Measurements from ENCODE around the gene ADAM12.

The ADAM12 gene

GRCh38 chr10:126101736-126102135 lies 286.5 kb downstream of the ADAM12 start:
- no peak for DNase-seq

DNA sequence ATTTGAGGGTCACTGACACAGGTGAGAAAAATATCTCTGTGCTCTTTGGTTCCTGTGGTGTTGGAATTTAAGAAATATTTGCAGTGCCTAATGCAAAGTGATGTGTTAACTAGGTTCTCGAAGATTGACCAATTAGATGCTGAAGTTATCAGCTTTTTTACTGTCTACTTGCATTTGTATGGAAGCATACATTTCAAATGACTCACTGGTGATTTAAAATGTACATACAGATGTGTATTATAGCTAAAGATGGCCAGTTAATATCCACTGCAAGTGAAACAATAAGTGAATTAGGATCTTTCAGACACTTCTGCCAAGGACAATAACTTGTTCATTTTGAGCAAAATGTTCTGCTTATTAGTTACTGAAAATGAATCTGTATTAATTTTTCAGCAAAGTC lies 287.0 kb downstream of the ADAM12 start:
- DNase-seq = no peak

GRCh38 chr10:126099366-126099765 lies 288.9 kb downstream of the ADAM12 start:
- no peak for DNase-seq

GRCh38 chr10:126098226-126098581 lies 290.1 kb downstream of the ADAM12 start:
- DNase-seq = no peak

DNA sequence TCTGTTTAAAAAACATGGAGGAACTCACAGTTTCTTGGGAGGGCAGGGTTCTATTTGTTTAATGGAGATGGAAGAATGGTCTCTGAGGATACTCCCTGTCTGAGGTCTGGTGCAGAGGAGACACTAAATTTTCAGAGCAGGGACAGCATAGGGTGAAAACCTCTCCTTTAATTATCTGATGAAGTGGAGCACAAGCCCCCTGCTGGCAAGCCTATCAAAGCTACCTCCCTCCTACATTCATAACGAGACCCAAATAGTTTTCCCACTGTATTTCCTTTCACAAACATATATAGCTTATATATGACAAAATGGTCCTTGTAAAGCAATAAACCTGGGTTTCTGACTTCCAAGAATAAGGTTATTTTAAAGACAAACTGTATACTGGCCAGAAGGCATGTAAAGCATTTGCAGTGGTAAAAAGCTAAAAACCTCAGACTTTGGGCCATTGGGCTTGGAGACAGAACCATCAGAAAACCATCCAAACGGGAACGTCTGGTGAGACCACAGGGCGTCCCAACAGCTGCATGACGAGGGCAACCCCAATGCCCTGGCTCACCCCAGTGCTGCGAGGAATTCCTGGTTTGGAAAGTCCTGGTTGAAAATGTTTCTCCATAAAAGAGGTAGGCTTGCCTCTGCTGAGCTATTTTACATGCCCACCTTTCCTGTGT lies 290.6 kb downstream of the ADAM12 start:
- no peak for DNase-seq

DNA sequence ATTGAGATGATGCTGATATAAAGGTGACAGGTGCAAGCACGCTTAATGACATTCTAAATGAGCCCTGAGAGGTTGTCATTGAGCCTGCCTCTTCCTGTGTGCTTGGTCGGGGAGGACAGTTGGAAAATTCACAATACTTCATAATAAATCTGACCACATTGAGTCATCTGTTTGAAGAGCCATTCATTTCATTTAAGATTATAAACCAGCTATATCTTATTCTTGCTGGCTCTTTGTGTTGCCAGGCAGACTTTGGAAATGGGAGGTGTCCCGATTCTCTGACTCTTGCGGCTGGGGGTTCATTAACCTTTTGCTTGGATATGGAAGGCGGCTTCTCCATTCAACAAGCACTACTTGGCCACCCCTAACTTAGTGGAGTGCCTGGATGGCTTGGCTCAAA lies 293.7 kb downstream of the ADAM12 start:
- DNase-seq = no peak

- DNase-seq = no peak
Observed at GRCh38 chr10:126092366-126093215, 295.7 kb downstream of the ADAM12 start.

GRCh38 chr10:126090911-126091728 lies 297.2 kb downstream of the ADAM12 start:
- no peak for DNase-seq

GRCh38 chr10:126090443-126090842 lies 297.8 kb downstream of the ADAM12 start:
- no peak for DNase-seq

DNA sequence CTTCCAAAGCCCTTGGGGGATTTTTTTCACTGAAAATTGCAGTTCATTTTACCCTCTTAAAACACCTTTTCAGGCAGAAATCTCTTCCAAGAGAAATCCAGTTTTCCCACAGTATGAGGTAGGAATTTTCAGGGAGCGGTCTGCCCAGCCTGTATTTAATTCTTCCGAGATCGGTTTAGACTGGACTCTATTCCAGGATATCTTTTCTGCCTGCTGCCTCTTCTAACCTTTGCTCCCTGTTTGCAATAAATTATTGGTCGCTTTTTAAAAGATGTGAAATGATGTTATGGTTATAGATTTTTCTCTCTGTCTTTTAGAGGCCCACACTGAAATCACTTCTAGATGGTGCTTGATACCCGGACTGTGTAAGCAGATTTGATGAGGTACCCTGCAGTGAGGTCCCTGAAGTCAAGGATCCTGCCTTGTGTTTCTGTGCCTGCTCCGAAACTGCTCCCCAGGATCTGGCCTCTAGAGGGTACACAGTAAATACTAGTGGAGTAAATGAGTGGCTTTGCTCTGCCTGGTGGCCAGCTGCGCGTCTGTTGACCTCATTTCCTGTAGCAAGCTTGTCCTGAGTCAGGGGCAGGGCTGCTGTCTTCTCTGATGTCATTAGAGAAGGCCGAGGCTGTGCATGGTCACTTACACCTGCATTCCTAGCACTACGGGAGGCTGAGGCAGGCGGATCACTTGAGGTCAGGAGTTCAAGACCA lies 300.3 kb downstream of the ADAM12 start:
- DNase-seq = no peak

DNA sequence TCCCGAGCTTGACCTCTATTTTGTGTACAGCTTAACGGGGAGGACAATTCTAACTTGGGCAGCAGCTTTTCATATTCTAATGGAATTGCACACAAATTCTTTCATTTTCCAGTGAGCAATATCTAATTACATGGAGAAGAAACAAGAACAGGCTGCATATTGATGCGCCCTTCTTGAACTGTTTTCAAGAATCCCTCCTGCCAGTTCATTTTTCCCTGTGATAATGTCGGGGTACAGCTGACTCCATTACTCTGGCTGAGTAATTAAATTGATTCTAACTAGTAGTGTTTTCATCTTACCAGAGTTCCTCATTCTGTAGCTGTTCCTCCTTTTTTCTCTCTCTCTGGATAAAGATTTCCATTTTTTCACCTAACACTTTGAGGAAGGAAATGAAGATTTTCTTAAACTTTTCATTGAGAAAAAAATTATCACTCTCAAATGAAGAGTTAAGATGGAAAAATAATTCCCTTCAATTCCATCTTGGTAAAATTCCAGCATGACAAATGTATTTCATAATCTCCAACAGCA lies 301.1 kb downstream of the ADAM12 start:
- no peak for DNase-seq

- no peak for DNase-seq
Observed at GRCh38 chr10:126085806-126086205, 302.5 kb downstream of the ADAM12 start.

- no peak for DNase-seq
Observed at GRCh38 chr10:126084369-126084768, 303.9 kb downstream of the ADAM12 start.

- no peak for DNase-seq
Observed at GRCh38 chr10:126083009-126083408, 305.3 kb downstream of the ADAM12 start.

DNA sequence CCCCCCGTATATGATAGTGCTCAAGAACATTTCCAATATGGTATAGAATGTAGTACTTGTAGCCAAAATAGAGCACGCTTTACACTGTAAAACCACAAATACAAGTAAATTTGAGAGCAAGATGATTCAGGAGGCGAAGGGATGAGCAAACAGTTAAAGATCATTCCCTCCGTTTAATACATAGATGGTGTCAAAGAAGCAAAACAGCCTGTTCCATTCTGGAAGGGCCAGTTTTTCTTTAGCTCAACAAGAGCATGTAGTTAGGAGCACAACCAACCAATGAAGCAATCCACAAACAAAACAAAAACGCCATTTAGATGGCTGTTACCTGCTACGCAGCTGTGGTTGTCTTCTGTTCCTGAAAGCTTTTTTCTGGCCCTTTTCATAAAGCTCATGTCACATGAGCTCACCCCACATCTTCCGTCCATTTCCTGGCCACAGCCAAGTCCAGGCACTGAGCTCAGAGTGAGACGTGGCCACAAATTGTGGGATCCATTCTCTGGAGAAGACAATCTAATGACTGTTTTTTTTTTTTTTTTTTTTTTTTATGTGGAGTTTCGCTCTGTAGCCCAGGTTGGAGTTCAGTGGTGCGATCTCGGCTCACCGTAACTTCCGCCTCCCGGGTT lies 306.3 kb downstream of the ADAM12 start:
- DNase-seq = no peak

- no peak for DNase-seq
Observed at GRCh38 chr10:126080879-126081411, 307.3 kb downstream of the ADAM12 start.

- no peak for DNase-seq
Observed at GRCh38 chr10:126080291-126080825, 307.9 kb downstream of the ADAM12 start.

DNA sequence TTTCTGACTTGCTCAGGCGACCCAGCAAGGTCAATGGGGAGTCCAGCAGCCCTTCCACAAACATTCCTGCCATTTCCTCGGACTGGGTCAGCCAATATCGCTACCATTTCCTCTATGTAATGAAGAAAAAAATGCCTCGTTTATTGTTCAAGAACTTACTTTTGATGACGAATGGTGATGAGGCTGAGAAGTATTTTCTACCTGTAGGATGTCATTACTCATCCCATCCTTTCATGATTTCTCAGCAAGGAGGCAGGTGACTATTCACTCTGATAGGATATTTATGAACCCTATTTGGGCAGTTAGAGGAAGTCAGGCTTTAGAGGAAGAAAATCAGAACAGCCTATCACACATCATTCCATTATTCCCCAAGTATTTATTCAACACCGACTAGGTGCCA lies 313.3 kb downstream of the ADAM12 start:
- DNase-seq = no peak

DNA sequence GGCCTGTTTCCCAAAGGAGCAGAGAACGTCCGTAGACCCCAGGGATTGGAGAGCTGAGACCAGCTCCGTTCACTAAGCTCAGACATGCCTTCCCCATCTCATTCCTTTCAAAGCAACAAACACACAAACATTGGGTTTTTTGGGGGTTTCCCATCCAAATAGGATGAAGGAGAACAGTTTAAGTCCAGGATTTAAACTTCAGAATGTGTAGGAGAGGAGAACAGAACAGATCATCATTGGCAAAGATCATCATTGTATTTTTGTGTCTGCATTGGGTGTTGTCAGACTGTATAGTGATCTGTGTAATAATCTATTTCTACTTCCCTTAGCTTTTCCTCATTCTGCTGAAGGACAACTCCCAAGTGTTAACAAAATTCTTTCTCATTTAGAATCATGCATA lies 314.0 kb downstream of the ADAM12 start:
- DNase-seq = no peak

- no peak for DNase-seq
Observed at GRCh38 chr10:126073606-126074005, 314.7 kb downstream of the ADAM12 start.

DNA sequence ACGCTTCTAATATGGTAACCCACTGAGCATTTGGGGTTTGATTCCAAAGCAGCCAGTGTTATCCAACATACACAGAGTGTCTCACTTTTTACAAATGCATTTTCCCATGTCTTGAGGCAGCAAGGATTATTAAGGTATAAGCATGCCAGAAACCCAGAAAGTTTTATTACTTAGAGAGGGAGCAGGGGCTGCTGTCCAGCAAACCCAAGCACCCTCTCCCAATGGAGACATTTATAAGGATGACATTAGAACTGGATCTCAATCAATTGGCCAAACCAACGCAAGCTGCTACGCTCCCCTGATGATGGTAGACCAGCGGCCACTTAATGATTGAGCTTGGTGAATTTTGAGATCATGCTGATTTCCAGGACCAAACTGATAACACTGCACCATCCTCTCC lies 315.7 kb downstream of the ADAM12 start:
- no peak for DNase-seq
